Colonic mucosa (tissue), 4 donors: ENCODE results near the gene APH1B. TPM values are rescaled to one million over a fixed set of nuclear protein-coding genes. Genes with fewer than 3 reads are reported as not detected.
A peak's percentile ranks its signal among the peaks of the same experiment; 100 is the strongest.
"Not testable (repeated sequence)": the region's sequence is repeated elsewhere in the genome, so short reads cannot be mapped to it uniquely, and the experiment has no call there.

Source experiments
- DNase-seq: peaks from one replicate; pipeline ENCODE4 v3.0.0-alpha.2; 2020
- H3K27ac ChIP-seq: fragments of 200-600 bp; one replicate; pipeline ENCODE4 v1.8.0; 2021
- H3K27me3 ChIP-seq: fragments of 200-600 bp; one replicate; pipeline ENCODE4 v1.8.0; 2021
- H3K36me3 ChIP-seq: fragments of 200-600 bp; one replicate; pipeline ENCODE4 v1.8.0; 2021
- H3K4me1 ChIP-seq: fragments of 200-600 bp; one replicate; pipeline ENCODE4 v1.8.0; 2021; ENCODE audit warnings: mild to moderate bottlenecking
- H3K4me3 ChIP-seq: fragments of 200-600 bp; one replicate; pipeline ENCODE4 v1.8.0; 2021
- H3K9ac ChIP-seq, 2 donors: one replicate each; pipeline ENCODE4 v1.7.0; 2013; ENCODE audit warnings: control low read depth in 2 of 2, low read depth in 2 of 2, low read length in 2 of 2
- H3K9me3 ChIP-seq: fragments of 200-600 bp; one replicate; pipeline ENCODE4 v1.8.0; 2021
- intact Hi-C: fragments of 100-400 bp; cut with DNase I; formaldehyde crosslinking; loops from one replicate; pipeline ENCODE4 v1.14.1; 2022
- total RNA-seq, 2 donors: library from RNA; stranded (reverse); fragmentation: NEBNext Ultra II Directional in 1 of 2; extraction: Animal tissue kit (Norgen Biotek cat#: 25700) in 1 of 2; gene quantifications; one replicate each; pipeline ENCODE4 v1.2.1, GENCODE V29; 2021
- TF ChIP-seq, protein P1 (sequence below): fragments of 200-600 bp; IDR thresholded peaks from one replicate; pipeline ENCODE4 v1.8.0; 2022; ENCODE audit warnings: antibody characterized with exemption, mild to moderate bottlenecking
- donor health status: healthy.
- donor health status: DM: no; HTN: no; CAD: no.
- donor health status: DM: no; HTN: no; CAD: no.

Gene APH1B
- total RNA-seq, 2 donors from 2014 or later, result 5.0 to 8.9 TPM

DNA sequence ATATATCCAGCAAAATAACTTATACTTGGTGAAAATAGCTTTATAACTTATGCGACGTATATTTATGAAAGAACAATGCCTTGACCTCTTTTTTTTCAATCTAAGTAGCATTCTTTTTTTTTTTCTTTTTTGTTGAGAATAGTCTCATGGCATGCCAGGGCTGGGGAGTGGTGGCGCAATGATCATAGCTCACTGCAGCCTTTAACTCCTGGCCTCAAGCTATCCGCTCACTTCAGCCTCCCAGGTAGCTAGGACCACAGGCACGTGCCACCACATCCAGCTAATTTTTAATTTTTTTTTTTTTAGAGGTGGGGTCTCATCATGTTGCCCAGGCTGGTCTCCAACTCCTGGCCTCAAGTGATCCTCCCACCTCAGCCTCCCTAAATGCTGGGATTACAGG, 44.5 kb upstream of the APH1B start:
- no peak for DNase-seq
- no peaks in the 10 kb centered on the region for H3K36me3 ChIP-seq
- peaks cover 6% of the 10 kb centered on the region for H3K4me1 ChIP-seq
- no peak overlapping the region for H3K9ac ChIP-seq
- no peaks in the 10 kb centered on the region for H3K27me3 ChIP-seq
- TF ChIP-seq, protein P1, sequence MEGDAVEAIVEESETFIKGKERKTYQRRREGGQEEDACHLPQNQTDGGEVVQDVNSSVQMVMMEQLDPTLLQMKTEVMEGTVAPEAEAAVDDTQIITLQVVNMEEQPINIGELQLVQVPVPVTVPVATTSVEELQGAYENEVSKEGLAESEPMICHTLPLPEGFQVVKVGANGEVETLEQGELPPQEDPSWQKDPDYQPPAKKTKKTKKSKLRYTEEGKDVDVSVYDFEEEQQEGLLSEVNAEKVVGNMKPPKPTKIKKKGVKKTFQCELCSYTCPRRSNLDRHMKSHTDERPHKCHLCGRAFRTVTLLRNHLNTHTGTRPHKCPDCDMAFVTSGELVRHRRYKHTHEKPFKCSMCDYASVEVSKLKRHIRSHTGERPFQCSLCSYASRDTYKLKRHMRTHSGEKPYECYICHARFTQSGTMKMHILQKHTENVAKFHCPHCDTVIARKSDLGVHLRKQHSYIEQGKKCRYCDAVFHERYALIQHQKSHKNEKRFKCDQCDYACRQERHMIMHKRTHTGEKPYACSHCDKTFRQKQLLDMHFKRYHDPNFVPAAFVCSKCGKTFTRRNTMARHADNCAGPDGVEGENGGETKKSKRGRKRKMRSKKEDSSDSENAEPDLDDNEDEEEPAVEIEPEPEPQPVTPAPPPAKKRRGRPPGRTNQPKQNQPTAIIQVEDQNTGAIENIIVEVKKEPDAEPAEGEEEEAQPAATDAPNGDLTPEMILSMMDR, result no peak
- H3K27ac ChIP-seq, result no peak overlapping the region
- no peaks in the 10 kb centered on the region for H3K9me3 ChIP-seq
- intact Hi-C loops, result no loop called here
- no peak overlapping the region for H3K4me3 ChIP-seq

DNA sequence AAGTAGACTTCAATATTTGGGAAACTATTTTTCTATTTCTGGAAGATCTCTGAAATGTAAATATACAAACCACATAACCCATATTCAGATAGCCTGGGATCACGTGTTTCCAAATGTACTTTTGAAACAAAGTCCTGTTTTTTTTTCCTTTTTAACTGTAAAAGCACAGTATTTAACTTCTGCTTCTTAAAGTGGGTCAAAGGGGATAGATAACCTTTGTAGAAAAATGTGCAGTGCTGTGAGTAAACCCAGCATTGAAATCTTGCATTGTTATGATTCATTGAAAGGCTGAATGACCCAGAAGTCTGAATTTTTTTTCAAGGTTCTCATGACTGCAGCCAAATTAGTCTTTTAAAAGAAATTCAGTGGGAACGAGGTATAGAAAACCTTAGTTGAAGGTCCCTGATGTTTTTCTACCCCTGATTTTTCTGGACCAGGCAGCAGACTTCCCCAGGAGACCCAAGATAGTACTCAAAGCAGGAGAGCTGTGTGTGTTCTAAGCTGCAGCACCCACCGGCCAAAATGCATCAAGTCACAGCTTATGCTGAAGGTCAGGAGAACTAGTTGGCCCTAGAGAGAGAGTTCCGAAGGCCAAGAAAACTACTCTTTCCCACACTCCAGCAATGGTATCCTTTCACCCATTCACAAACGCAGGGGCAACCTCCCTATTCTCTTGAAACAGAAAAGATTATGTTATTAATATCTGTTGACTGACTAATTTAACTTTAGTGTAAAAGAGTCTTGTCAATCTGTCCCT, 43.6 kb upstream of the APH1B start:
- Histone ChIP-seq H3K9me3 (no peaks in the 10 kb centered on the region), H3K36me3 (no peaks in the 10 kb centered on the region), H3K4me1 (peaks cover 6% of the 10 kb centered on the region), H3K27ac (peak overlapping the region; percentile 66), H3K9ac (peak overlapping the region in 1 of 2 donors; percentile 51), H3K27me3 (no peaks in the 10 kb centered on the region), H3K4me3 (no peak overlapping the region)
- intact Hi-C loops, result no loop called here
- TF ChIP-seq, protein P1, result no peak
- no peak for DNase-seq

DNA sequence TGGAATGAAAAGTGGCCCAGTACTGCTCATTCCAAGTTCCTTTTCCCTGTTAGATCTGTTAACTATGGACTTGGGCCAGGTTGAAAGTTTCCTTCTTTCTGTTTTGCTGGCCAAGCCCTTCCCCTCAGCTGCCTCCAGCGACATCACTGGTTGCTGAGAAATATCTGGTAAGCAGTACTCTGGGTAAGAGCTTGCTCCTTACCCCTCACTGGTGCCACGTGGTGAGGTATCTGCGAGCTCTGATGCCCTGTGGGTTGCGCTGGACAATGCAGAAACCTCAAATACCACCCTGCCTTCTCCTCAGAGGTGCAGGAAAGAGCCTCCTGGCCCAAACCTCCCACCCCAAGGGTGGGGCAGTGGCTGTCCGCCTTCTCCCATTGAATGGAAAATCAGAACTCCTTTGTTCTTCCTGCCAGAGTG, 42.9 kb upstream of the APH1B start:
- Histone ChIP-seq H3K4me3 (no peak overlapping the region), H3K9ac (no peak overlapping the region), H3K27ac (peak overlapping the region; percentile 66), H3K36me3 (no peaks in the 10 kb centered on the region), H3K27me3 (no peaks in the 10 kb centered on the region), H3K9me3 (no peaks in the 10 kb centered on the region), H3K4me1 (peaks cover 6% of the 10 kb centered on the region)
- DNase-seq, result peak; percentile 66
- intact Hi-C loops, result no loop called here
- TF ChIP-seq, protein P1, result no peak

DNA sequence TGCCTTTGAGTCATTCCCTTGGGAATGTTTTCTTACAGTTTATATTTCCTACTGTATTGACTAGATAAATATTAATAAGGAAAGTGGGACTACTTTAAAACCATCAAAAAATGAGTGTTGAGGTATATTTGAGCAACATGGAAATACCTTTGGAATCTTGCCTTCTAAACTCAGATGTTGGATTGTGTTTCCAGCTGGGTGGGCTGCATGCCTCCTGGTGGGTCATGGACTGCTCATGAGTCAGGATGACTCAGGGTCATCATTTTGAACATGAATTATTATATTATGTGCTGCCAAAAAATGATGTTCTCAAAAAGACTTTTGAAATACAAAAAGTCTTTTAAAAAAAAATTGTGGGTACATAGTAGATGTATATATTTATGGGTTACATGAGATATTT, 41.1 kb upstream of the APH1B start:
- TF ChIP-seq, protein P1, result no peak
- H3K36me3 ChIP-seq, result no peaks in the 10 kb centered on the region
- no peak for DNase-seq
- H3K4me3 ChIP-seq, result no peak overlapping the region
- H3K27me3 ChIP-seq, result no peaks in the 10 kb centered on the region
- no peak overlapping the region for H3K9ac ChIP-seq
- H3K4me1 ChIP-seq, result peaks cover 6% of the 10 kb centered on the region
- H3K9me3 ChIP-seq, result no peaks in the 10 kb centered on the region
- no peak overlapping the region for H3K27ac ChIP-seq
- intact Hi-C loops, result no loop called here

DNA sequence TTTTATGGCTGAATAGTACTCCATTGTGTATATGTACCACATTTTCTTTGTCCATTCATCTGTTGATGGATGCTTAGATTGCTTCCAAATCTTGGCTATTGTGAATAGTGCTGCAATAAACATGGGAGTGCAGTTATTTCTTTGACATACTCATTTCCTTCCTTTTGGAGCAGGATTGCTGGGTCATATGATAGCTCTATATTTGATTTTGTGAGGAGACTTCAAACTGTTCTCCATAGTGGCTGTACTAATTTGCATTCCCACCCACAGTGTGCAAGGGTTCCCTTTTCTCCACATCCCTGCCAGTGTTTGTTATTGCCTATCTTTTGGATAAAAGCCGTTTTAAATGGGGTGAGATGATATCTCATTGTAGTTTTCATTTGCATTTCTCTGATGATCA, 40.3 kb upstream of the APH1B start:
- H3K27me3 ChIP-seq, H3K4me3 ChIP-seq, DNase-seq, H3K27ac ChIP-seq, H3K9ac ChIP-seq, intact Hi-C loops, H3K4me1 ChIP-seq, H3K36me3 ChIP-seq, H3K9me3 ChIP-seq: not testable (repeated sequence)

DNA sequence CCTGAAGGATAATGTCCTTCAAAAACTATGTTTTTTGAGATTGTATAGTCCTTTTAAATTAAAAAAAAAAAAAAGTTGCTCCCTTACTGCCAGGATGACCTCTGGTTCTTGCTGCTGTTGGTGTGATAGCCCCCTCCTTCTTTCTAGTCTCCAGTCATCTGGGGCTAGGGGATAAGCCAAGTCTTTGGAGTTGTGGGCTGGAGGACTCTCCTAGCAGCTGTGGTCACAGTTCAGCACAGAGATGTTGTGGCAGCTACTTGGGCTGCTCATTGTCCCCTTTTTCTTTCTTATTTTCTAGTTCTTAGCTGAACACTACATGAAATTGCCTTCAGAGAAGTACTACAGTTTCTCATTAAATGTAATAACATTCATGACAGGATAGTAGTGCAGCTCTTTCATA, 39.2 kb upstream of the APH1B start:
- Histone ChIP-seq H3K4me1 (peaks cover 6% of the 10 kb centered on the region), H3K9me3 (no peaks in the 10 kb centered on the region), H3K36me3 (no peaks in the 10 kb centered on the region), H3K4me3 (no peak overlapping the region), H3K27me3 (no peaks in the 10 kb centered on the region), H3K9ac (no peak overlapping the region), H3K27ac (no peak overlapping the region)
- TF ChIP-seq, protein P1, result no peak
- no peak for DNase-seq
- intact Hi-C loops, result no loop called here
